HG03442 (cell line): ENCODE measurements around the gene SPINK13.
"Not testable (repeated sequence)": the region's sequence is repeated elsewhere in the genome, so short reads cannot be mapped to it uniquely, and the experiment has no call there.

Source experiments
- ATAC-seq: cut with Tn5 transposase; IDR thresholded peaks from one replicate; pipeline ENCODE4 v1.9.1; 2021; ENCODE audit warnings: mild to moderate bottlenecking, moderate library complexity; ENCODE audit not compliant: unreplicated experiment

SPINK13 gene, protein sequence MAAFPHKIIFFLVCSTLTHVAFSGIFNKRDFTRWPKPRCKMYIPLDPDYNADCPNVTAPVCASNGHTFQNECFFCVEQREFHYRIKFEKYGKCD

DNA sequence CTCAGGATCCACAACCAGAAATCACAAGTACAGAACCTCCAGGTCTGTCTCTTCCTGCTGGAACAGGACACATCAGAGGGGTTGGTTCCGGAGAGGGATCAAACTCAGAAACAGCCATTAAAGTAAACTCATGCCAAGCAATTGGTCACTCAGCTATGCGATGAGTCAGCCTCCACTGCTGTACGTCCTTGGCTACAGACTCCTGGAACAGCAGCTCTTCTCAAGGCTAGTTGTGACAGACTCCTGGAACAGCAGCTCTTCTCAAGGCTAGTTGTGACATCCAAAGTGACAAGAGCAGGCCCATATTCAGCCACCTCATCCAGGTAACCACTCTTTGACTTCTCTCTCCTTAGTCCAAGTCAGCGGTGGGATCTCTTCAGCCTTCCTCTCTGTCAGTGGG, at the start of gene SPINK13:
Gene SPINK13 (plus strand): TSS at position 229 of the 400 bp plus-strand sequence. CDS start 1,279 bp downstream, outside the sequence.
- ATAC-seq: no peak

DNA sequence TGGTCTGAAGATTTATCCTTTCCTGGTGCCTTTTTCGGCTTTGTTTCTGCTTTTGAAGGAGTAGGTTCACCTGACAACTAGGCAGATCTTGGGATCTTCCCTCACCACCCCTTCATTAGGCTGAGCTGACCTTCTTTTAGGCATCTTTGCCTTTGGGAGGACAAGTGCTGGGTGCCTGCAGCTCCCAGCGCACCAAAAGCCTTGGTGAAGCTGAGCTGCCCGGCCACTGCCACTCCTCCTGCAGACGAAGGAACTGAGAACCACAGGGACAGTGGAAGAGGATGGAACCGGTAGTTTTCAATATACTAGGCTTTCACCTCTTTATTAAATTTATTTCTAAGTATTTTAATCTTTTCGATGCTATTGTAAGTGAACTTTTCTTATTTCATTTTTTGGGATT, 47.1 kb upstream of the SPINK13 start:
- ATAC-seq: no peak

DNA sequence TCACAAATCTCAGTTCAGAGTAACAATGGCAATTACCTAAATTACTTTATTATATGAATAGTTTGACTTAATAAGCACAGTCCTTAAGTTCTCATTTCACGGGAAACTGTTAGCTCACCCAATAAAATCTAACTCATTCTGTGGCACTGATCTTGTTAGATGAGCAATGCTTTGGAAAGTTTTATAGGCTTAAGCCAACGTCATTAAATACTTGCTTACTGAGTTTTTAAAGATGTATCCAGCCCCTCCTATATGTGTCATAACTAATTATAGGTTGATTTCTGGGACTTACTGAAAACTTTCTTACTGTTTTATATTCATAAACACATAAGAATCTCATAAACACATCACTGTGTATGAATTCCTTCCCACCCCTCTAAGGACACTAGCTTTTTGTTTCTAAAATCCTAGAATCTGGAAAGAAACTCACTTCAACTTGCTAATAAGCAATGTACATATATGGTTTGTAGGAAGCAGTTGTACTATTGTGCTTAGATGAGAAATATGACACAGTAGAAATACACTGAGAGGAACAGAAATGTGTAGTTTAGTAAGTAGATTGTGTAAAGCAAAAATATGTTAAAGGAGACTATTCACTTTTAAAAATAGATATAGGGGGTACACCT, 44.4 kb upstream of the SPINK13 start:
- ATAC-seq: no peak

DNA sequence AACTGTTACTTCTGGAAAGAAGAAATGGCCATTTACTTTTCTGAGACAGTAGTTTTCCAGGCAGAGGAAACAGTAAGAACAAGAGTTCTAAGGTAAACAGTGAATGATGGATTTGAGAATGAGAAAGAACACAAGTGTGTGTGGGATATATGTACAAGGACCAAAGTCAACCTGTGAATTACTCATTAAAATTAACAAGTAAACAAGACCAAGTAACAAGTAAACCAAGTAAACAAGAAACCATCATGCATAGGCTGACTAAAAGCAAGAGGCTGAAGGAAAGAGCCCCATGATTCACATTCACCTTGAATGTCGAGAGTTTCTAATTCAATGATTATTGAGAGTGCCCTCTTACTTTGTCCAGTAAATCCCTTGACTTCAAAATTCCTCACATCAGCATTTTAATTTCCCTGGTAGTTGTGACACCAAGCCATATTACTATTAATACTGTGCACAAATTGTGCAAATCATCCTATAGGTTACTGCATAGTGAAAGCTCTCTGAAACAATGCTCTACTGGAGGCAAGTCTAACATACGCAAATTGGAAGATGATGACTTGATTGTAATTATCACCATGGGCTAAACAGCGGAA, 40.1 kb upstream of the SPINK13 start:
- no peak for ATAC-seq

DNA sequence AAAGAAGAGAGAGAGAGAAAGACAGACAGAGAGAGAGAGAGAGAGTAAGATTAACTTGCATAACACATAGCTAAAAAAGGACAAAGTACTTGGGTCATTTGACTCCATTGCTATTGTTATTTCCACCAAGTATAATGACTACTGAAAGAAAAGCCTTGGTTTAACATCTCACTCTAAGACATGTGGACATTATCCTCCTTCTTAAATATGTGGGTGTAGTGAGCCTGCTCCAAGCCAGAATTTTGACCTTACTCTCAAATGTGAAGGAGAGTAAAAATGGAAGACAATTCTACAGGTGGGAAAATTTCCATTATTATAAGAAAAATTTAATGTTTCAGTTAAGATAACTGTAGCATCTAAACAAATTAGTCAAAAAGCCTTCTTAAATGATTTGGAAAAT, 38.8 kb upstream of the SPINK13 start:
- ATAC-seq: no peak

DNA sequence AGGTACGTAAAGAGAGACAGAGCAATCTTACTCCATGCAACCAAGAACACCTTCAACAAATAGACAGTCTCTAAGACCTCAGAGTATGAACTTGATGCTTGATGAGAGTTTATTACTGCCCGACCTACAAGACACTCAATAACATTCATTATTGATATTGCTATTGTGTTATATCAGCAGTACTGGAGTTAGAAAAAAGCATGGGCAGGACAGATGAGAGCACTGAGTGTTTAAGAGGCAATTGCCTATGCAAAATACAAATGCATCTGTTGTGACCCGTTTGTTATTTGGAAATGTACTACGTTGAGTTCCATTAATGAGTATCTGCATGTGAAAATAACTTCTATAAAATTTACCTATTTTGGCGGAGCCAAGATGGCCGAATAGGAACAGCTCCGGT, 38.4 kb upstream of the SPINK13 start:
- ATAC-seq: no peak

DNA sequence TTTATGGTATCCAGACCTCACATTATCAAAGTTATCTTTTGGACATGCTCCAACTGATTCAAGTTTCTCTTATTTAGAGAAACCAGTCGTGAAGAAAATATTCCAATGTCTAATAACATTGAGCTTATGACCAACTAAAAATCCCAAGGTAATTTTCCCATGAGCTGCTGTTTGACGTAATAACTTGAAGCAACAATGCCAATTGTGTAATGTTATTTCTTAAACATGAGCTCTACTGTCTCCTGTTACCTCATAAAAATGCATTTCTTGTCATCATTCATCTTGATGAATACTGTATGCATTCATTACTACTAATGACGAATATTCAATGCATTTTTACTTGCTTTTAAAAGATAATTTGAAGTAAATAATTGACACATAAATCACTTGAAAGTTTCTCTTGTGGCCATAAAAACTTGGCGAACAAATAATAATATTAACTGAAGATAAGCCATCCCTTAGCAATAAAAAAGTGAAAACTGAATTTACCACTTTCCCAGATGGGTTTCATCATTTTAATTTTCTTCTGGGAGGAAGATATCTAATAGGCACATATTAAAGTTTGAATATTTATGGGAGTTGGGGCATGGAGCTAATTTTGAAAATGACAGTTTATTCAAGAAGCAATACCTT, 30.7 kb upstream of the SPINK13 start:
- ATAC-seq: no peak

DNA sequence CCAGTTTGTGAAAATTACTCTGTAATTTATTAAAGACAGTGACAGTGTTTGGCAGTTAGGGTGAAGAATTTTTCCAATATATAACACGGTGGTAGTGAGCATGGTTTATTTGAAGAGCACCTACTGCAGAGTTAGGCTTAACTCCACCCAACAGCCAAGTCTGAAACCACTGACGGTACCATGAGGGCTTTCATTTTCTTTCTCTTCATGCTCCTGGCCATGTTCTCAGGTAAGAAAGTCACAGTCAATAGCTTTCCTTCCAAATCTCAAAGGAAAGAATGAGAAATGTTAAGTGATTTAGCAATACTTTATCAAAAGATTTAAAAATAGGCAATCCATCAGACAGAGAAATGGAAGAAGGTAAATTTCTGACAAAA, 30.2 kb upstream of the SPINK13 start, which contains the start of gene MARCOL:
Gene MARCOL (plus strand): TSS at position 108 of the 377 bp plus-strand sequence. CDS start 73 bp downstream, at position 181.
- ATAC-seq: no peak

DNA sequence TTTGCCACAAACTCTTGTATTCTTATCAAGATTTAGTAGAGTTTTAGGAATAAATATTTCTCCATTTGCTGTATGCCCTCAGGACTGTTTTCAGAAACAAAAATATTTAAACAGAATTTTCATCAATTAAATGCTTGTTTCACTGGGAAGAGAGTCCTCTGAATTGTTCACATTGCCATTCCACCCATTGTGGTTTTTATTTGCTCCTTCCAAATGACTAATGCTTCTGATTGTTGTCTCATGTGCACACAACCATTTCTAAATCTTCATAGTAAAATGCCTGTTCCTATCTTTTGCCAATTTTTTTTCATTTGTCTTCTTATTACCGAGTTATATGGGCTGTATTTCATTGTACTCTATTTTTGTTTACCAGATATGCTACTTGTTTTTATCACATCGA, 19.7 kb upstream of the SPINK13 start:
- ATAC-seq: no peak

DNA sequence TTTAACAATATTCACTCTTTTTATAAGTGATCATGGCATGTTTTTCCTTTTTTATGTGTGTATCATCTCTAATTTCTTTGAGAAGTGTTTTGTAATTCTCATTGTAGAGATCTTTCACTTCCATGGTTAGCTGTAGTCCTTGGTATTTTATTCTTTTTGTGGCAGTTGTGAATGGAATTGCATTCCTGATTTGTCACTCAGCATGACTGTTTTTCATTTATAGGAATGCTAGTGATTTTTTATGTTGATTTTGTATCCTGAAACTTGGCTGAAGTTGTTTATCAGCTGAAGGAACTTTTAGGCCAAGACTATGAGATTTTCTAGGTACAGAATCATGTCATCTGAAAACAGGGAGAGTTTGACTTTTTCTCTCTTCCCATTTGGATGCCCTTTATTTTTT, 13.1 kb upstream of the SPINK13 start:
- no peak for ATAC-seq

DNA sequence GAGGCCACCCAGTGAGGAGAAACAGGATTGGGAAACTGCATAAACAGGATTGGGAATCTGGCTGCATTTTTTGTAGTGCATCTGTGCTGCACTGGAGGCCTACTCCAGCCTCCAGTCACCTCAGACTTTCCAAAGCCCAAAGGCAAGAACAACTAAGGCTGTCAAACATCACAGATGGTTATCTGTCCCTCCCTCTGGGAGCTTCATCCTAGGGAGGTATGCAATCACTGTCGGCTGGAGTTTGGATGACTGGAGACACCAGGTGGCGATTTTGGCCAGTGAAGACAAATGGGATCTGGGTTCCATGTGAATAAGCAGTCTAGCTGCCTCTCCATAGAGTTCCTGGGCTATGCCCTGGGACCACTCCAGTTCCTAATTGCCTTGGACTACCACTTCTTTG, 9.3 kb upstream of the SPINK13 start:
- ATAC-seq: no peak

DNA sequence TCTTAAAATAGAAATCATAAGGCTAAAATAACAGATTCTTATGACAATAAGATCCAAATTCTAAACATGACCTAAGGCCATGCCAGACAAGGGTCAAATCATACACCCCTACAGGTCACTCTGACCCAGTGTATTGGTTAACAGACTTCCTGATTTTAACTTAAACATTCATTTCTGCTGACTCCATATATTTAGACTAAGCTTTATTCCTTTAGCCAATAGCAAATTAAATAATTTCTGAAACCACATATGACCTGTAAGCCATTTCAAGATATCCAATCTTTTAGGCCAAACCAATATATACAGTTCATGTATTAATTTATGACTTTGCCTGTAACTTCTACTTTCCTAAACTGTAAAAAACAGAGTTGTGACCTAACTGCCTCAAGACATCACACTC, 7.4 kb upstream of the SPINK13 start:
- ATAC-seq: no peak

DNA sequence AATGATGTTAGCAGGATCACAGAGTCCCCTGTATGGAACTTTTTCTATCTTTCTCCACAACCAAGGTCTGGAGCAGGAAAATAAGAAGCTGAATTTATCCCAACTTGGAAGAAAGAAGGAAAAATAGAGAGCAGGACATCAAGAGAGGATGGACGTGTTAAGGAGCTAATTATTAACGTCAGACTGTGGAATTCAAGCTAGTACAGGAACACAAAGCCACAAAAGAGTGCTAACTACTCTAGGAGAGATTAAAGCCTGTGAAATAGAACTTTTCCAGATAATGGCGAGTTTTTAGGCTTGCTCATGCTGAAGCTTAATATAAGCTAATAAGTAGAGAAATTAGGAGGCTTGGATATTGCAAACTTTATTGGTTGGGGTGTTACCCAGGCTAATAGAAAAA, 632 bp upstream of the SPINK13 start:
- ATAC-seq: no peak

DNA sequence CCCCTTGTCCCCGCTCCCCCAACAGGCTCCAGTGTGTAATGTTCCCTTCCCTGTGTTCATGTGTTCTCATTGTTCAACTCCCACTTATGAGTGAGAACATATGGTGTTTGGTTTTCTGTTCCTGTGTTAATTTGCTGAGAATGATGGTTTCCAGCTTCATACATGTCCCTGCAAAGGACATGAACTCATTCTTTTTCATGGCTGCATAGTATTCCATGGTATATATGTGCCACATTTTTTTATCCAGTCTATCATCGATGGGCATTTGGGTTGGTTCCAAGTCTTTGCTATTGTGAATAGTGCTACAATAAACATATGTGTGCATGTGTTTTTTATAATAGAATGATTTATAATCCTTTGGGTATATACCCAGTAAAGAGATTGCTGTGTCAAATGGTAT, 6.5 kb downstream of the SPINK13 start:
- ATAC-seq: not testable (repeated sequence)

DNA sequence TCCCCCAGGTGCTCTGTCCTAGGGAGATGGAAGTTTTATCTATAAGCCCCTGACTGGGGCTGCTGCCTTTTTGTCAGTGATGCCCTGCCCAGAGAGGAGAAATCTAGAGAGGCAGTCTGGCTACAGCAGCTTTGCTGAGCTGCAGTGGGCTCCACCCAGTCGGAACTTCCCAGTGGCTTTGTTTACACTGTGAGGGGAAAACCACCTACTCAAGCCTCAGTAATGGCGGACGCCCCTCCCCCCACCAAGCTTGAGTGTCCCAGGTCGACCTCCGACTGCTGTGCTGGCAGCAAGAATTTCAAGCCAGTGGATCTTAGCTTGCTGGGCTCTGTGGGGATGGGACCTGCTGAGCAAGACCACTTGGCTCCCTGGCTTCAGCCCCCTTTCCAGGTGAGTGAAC, 12.3 kb downstream of the SPINK13 start:
- ATAC-seq: not testable (repeated sequence)

DNA sequence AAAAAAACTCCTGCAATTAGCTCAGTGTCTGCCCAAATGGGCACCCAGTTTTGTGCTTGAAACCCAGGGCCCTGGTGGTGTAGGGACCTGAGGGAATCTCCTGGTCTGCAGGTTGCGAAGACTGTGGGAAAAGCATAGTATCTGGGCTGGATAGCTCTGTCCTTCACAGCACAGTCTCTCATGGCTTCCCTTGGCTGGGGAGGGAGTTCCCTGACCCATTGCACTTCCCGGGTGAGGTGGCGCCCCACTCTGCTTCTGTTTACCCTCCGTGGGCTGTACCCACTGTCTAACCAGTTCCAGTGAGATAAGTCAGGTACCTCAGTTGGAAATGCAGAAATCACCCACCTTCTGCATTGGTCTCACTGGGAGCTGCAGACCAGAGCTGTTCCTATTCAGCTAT, 12.7 kb downstream of the SPINK13 start:
- not testable (repeated sequence) for ATAC-seq

DNA sequence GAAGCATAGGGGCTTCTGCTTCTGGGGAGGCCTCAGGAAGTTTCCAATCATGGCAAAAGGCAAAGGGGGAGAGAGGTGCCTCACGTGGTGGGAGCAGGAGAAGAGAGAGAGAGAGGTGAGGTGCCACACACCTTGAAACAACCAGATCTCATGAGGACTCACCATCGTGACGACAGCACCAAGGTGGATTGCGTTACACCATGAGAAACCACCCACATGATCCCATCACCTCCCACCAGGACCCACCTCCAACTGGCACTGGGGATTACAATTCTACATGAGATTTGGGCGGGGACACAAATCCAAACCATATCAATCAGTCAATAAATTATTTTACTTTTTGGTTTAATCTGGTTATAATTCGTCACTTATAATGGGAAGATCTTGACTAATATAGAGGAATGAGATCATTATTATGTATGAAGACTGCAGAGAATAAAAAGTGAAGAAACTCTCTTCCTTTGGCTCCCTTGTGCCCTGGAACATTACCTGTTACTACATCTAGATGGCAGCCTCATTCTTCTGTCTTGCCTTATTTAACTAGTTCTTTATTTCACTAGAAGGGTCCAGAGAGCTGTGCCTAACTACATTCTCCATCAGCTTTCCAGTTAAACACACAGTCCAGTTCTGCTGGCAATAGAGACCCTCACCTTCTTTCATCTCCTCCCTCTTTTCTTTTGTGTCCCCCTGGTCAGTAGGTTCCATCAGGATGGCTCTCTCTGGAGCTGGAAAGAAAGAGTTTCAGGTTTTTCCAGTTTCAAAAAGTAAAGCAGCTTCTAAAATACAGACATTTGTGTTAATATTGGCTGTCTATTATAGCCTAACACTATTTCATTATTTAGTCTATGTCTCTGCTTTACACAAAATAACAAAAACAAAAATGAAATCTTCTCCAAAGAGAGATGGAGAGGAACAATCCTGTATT, 21.9 kb downstream of the SPINK13 start:
- ATAC-seq: peak; percentile 50

DNA sequence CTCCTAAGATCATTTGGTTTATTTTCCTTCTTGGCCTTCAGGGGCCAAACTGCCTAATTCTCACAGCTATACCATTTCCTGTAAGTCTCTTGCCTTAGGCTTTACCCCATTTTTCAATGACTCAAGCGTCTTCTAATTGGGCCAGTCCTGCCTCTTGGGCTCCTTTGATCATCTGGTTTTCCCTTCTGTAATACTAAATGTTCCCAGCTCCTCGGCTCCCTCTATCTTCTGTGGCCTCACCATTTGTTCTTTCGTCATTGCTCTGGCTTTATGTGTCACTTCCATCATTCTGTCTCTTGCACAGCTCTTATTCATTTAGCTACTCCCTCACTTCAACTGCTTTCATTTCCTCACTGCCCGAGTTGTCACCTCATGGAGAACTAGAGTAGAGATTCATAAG, 29.1 kb downstream of the SPINK13 start:
- ATAC-seq: no peak

DNA sequence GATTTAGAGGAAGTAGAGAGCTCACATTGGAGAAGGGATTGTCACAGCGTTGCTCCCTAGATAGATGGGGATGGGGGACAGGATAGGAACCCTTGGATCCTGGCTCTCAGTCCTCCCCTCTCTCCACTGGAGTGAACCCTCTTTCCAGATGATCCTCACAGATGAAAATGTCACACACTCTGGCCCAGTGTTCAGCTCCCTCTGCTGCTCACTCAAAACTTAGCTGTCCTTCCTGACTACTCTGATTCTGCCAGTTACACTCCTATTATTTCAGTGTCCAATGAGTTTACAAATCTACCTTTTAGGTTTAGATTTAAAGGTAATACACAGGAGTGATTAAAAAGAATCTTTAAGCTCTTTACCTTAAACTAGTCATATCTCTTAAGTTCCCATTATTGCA, 37.9 kb downstream of the SPINK13 start:
- no peak for ATAC-seq

DNA sequence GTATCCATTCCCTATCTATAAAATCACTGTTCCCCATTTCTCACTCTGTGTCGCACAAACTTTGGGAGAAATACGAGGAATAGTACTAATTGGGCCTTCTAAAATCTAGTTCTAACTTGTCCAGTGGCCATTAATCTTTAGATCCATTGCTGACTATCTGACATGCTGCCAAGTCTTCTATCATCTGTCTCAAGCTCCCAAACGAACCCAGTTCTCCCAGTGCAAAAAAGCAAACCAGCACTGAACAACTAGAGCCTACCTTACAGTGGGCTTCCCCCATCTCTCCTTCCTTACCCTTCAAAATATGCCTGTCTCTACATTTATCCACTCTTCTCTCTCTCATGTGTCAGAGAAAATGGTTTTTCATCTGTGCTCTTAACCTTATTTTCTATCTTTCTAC, 40.4 kb downstream of the SPINK13 start:
- no peak for ATAC-seq

DNA sequence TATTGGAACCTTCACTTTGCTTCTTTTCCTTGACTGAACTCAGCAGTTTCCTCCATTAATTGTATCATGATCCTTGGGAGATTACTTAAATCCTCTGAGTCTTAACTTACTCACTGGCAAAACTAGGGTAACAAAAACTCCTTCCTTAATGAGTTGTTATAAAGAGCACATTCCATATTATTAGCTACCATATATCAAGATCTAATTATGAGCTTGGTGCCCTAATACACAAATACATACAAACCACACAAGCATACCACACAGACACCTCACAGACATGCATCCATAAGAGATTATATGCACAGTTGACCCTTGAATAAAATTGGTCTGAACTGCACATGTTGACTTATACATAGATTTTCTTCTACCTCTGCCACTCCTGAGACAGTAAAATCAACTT, 41.2 kb downstream of the SPINK13 start:
- no peak for ATAC-seq
